GM18951 (cell line): ENCODE data around the gene NR5A1.

ENCODE experiments used
- POLR2A ChIP-seq: IDR thresholded peaks from 4 replicates; pipeline ENCODE4 v1.6.1; 2011; ENCODE audit warnings: mild to moderate bottlenecking; ENCODE audit not compliant: insufficient read length, insufficient read depth; ENCODE audit errors: extremely low read depth
- in situ Hi-C: fragments of 300-500 bp; cut with MboI; formaldehyde crosslinking; loops from one replicate; pipeline ENCODE4 v1.12.0; 2022; ENCODE audit warnings: low sequenced_read_pairs, mixed read lengths, inconsistent platforms; ENCODE audit not compliant: unreplicated experiment

The NR5A1 gene

GRCh38 chr9:124438091-124438490 lies 69.1 kb downstream of the NR5A1 start:
- no peak for TF ChIP-seq POLR2A
- in situ Hi-C loops: no loop called here

GRCh38 chr9:124437086-124437485 lies 70.1 kb downstream of the NR5A1 start:
- TF ChIP-seq POLR2A: no peak
- in situ Hi-C loops: no loop called here

GRCh38 chr9:124436320-124436719 lies 70.9 kb downstream of the NR5A1 start:
- no peak for TF ChIP-seq POLR2A
- in situ Hi-C loops: no loop called here
